OCI-LY1 (cell line): Measurements from ENCODE around the gene STS.

Experiments used
- H2AFZ ChIP-seq: fragments of 200-600 bp; sonication (generic), shearing (Covaris generic); 2 replicates; pipeline ENCODE4 v1.6.0; 2014; ENCODE audit warnings: antibody characterized with exemption, mild to moderate bottlenecking, low read length
- H3F3A ChIP-seq: fragments of 200-600 bp; sonication (generic), shearing (Covaris generic); 2 replicates; pipeline ENCODE4 v1.6.0; 2014; ENCODE audit warnings: mild to moderate bottlenecking, antibody characterized with exemption, low read length, moderate library complexity; ENCODE audit not compliant: insufficient read depth
- H3K27ac ChIP-seq: fragments of 200-600 bp; sonication (generic); 2 replicates; pipeline ENCODE4 v1.5.1; 2014; ENCODE audit warnings: low read length, mixed run types, mild to moderate bottlenecking, low read depth; ENCODE audit not compliant: poor library complexity, severe bottlenecking
- H3K27me3 ChIP-seq: fragments of 200-600 bp; sonication (generic); 2 replicates; pipeline ENCODE4 v1.6.0; 2014; ENCODE audit warnings: antibody characterized with exemption, mild to moderate bottlenecking, low read length, moderate library complexity; ENCODE audit not compliant: insufficient read depth
- H3K36me3 ChIP-seq: fragments of 200-600 bp; sonication (generic); 2 replicates; pipeline ENCODE4 v1.6.1; 2014; ENCODE audit warnings: mild to moderate bottlenecking, antibody characterized with exemption, low read length, moderate library complexity, mixed read lengths; ENCODE audit not compliant: insufficient read depth
- H3K4me1 ChIP-seq: fragments of 200-600 bp; sonication (generic); 2 replicates; pipeline ENCODE4 v1.5.1; 2014; ENCODE audit warnings: mild to moderate bottlenecking, low read length, moderate library complexity; ENCODE audit not compliant: insufficient read depth, severe bottlenecking
- H3K4me2 ChIP-seq: fragments of 200-600 bp; sonication (generic), shearing (Covaris generic); 2 replicates; pipeline ENCODE4 v1.6.1; 2014; ENCODE audit warnings: low read length
- H3K4me3 ChIP-seq: fragments of 200-600 bp; sonication (generic); 2 replicates; pipeline ENCODE4 v1.5.1; 2014; ENCODE audit warnings: low read length, low read depth, mild to moderate bottlenecking, mixed read lengths; ENCODE audit not compliant: poor library complexity, severe bottlenecking
- H3K79me2 ChIP-seq: fragments of 200-600 bp; shearing (Covaris generic); 2 replicates; pipeline ENCODE4 v1.6.1; 2016; ENCODE audit warnings: mixed run types, low read length, mixed read lengths; ENCODE audit not compliant: insufficient read depth
- H3K9ac ChIP-seq: fragments of 200-600 bp; sonication (generic), shearing (Covaris generic); 2 replicates; pipeline ENCODE4 v1.6.1; 2014; ENCODE audit warnings: mild to moderate bottlenecking, low read length, mixed read lengths
- H3K9me2 ChIP-seq: fragments of 200-600 bp; sonication (generic), shearing (Covaris generic); 2 replicates; pipeline ENCODE4 v1.6.1; 2014; ENCODE audit warnings: low read depth, mild to moderate bottlenecking, low read length, mixed read lengths
- H3K9me3 ChIP-seq: fragments of 200-600 bp; shearing (Covaris generic); 2 replicates; pipeline ENCODE4 v1.6.1; 2014; ENCODE audit warnings: low read length, mixed read lengths
- H4K20me1 ChIP-seq: fragments of 200-600 bp; sonication (generic), shearing (Covaris generic); 2 replicates; pipeline ENCODE4 v1.6.0; 2016; ENCODE audit warnings: mild to moderate bottlenecking, low read length; ENCODE audit not compliant: insufficient read depth
- EZH2 ChIP-seq: fragments of 200-600 bp; sonication (generic), shearing (Covaris generic); IDR thresholded peaks from 2 replicates; pipeline ENCODE4 v1.8.0; 2017; ENCODE audit warnings: borderline replicate concordance, mixed run types, mild to moderate bottlenecking, antibody characterized with exemption, low read length, moderate library complexity, mixed read lengths
- TF ChIP-seq, protein P1 (sequence below): fragments of 200-600 bp; sonication (generic), shearing (Covaris generic); IDR thresholded peaks from 2 replicates; pipeline ENCODE4 v1.5.1; 2017; ENCODE audit warnings: mild to moderate bottlenecking, antibody characterized with exemption, low read length, moderate library complexity, mixed read lengths

STS gene, protein sequence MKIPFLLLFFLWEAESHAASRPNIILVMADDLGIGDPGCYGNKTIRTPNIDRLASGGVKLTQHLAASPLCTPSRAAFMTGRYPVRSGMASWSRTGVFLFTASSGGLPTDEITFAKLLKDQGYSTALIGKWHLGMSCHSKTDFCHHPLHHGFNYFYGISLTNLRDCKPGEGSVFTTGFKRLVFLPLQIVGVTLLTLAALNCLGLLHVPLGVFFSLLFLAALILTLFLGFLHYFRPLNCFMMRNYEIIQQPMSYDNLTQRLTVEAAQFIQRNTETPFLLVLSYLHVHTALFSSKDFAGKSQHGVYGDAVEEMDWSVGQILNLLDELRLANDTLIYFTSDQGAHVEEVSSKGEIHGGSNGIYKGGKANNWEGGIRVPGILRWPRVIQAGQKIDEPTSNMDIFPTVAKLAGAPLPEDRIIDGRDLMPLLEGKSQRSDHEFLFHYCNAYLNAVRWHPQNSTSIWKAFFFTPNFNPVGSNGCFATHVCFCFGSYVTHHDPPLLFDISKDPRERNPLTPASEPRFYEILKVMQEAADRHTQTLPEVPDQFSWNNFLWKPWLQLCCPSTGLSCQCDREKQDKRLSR

DNA sequence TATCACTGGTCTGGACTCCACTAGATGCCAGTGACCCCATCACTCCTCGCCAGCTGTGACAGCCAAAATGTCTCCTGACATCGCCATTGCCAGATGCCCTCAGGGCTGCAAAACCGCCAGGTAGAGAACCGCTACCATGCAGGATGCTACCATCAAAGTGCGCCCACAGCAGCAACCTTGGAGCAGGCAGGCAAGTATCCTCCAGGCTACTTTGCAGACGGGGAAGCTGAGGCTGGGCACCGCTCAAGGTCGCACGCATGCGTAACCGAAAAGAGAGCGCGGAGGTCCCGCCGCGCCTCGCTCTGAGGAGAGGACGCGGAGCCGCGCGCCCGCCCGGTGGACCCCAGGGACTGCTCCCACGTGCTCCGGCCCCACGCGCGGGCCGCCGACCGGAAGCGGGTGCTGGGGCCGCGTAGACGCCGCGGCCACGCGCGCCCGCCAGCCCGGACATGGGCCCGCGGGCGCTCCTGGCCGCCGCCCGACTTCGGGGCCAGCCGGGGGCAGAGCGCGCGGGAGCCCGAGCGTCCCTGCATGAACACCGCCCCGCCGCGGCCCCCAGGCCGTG, at the start of gene STS:
Gene STS, plus strand, starts transcription at position 300 of the 565 bp plus-strand sequence. CDS start 105,488 bp downstream, outside the sequence.
- Histone ChIP-seq H2AFZ (no peak within 1 kb of the TSS), H3K4me2 (peak within 1 kb of the TSS; percentile 96), H3F3A (no peaks in the 10 kb centered on the region), H3K27me3 (no peaks in the 10 kb centered on the region), H3K9me2 (no peaks in the 10 kb centered on the region), H3K79me2 (peaks cover 48% of the 10 kb centered on the region), H3K9me3 (no peaks in the 10 kb centered on the region), H3K4me3 (peak within 1 kb of the TSS; percentile 99), H3K27ac (peak within 1 kb of the TSS; percentile 92), H3K36me3 (peaks cover 5% of the 10 kb centered on the region; the same call in 1 of the 2 replicates), H3K9ac (peak within 1 kb of the TSS; percentile 99), H4K20me1 (no peaks in the 10 kb centered on the region), H3K4me1 (peaks cover 46% of the 10 kb centered on the region)
- TF ChIP-seq, protein P1, sequence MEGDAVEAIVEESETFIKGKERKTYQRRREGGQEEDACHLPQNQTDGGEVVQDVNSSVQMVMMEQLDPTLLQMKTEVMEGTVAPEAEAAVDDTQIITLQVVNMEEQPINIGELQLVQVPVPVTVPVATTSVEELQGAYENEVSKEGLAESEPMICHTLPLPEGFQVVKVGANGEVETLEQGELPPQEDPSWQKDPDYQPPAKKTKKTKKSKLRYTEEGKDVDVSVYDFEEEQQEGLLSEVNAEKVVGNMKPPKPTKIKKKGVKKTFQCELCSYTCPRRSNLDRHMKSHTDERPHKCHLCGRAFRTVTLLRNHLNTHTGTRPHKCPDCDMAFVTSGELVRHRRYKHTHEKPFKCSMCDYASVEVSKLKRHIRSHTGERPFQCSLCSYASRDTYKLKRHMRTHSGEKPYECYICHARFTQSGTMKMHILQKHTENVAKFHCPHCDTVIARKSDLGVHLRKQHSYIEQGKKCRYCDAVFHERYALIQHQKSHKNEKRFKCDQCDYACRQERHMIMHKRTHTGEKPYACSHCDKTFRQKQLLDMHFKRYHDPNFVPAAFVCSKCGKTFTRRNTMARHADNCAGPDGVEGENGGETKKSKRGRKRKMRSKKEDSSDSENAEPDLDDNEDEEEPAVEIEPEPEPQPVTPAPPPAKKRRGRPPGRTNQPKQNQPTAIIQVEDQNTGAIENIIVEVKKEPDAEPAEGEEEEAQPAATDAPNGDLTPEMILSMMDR, result no peak
- no peak for TF ChIP-seq EZH2

- Histone ChIP-seq H3K9me3 (no peaks in the 10 kb centered on the region), H3K4me1 (peaks cover 5% of the 10 kb centered on the region), H3K4me3 (no peak overlapping the region), H3F3A (no peaks in the 10 kb centered on the region), H3K36me3 (peaks cover 39% of the 10 kb centered on the region), H3K27me3 (no peaks in the 10 kb centered on the region), H4K20me1 (no peaks in the 10 kb centered on the region), H3K9me2 (no peaks in the 10 kb centered on the region), H2AFZ (no peak overlapping the region), H3K4me2 (no peak overlapping the region), H3K79me2 (0 out of 2 replicates have a peak, but pooled peaks cover 9% of the 10 kb centered on the region), H3K27ac (no peak overlapping the region), H3K9ac (no peak overlapping the region)
- TF ChIP-seq, protein P1, result no peak
- no peak for TF ChIP-seq EZH2
Measured at GRCh38 chrX:7100022-7100421, 47.5 kb upstream of the STS start.

- no peak overlapping the region for H2AFZ ChIP-seq
- no peaks in the 10 kb centered on the region for H4K20me1 ChIP-seq
- H3F3A ChIP-seq, result no peaks in the 10 kb centered on the region
- H3K9ac ChIP-seq, result no peak overlapping the region
- no peaks in the 10 kb centered on the region for H3K27me3 ChIP-seq
- H3K4me3 ChIP-seq, result no peak overlapping the region
- H3K4me2 ChIP-seq, result no peak overlapping the region
- no peak for TF ChIP-seq EZH2
- TF ChIP-seq, protein P1, result no peak
- H3K27ac ChIP-seq, result no peak overlapping the region
- no peaks in the 10 kb centered on the region for H3K9me2 ChIP-seq
- peaks cover 25% of the 10 kb centered on the region for H3K4me1 ChIP-seq
- peaks cover 33% of the 10 kb centered on the region for H3K36me3 ChIP-seq
- H3K9me3 ChIP-seq, result no peaks in the 10 kb centered on the region
- 0 out of 2 replicates have a peak, but pooled peaks cover 9% of the 10 kb centered on the region for H3K79me2 ChIP-seq
Measured at GRCh38 chrX:7102119-7102518, 45.4 kb upstream of the STS start.
